Testis (tissue), 3 donors: ENCODE results near the gene MMP24. TPM values are rescaled to one million over a fixed set of nuclear protein-coding genes. Genes with fewer than 3 reads are reported as not detected.
"Not testable (repeated sequence)": the region's sequence is repeated elsewhere in the genome, so short reads cannot be mapped to it uniquely, and the experiment has no call there.

Experiments
- DNase-seq: peaks from one replicate; pipeline ENCODE4 v3.0.0-alpha.2; 2019
- H3K27ac ChIP-seq, 2 donors: fragments of 200-600 bp; sonication (generic); one replicate each; pipeline ENCODE4 v1.5.1; 2019
- H3K27me3 ChIP-seq: fragments of 200-600 bp; sonication (generic); one replicate; pipeline ENCODE4 v1.5.1; 2019
- H3K36me3 ChIP-seq: fragments of 200-600 bp; sonication (generic); one replicate; pipeline ENCODE4 v1.5.1; 2017; ENCODE audit warnings: low read depth; ENCODE audit errors: missing control alignments
- H3K4me1 ChIP-seq: fragments of 200-600 bp; sonication (generic); one replicate; pipeline ENCODE4 v1.5.1; 2019
- H3K4me3 ChIP-seq, 2 donors: fragments of 200-600 bp; sonication (generic); one replicate each; pipeline ENCODE4 v1.5.1; 2017 to 2019
- H3K9me3 ChIP-seq: fragments of 200-600 bp; sonication (generic); one replicate; pipeline ENCODE4 v1.5.1; 2017
- POLR2A ChIP-seq: fragments of 450-650 bp; IDR thresholded peaks from one replicate; pipeline ENCODE4 v1.6.1; 2017; ENCODE audit warnings: antibody characterized with exemption, mild to moderate bottlenecking, moderate library complexity
- WGBS, 2 donors: methylation state at CpG; one replicate each; pipeline ENCODE4 v1.1.5; 2018; 5-methylcytosine and 5-hydroxymethylcytosine counted together
- intact Hi-C: fragments of 100-400 bp; cut with DNase I; formaldehyde crosslinking; loops from one replicate; pipeline ENCODE4 v1.15.1; 2023; ENCODE audit warnings: low total_unique reads
- polyA plus RNA-seq: library from polyadenylated mRNA; stranded (reverse); fragments of 350-450 nt; fragmentation: Illumina TruSeq; extraction: RNeasy Lipid Tissue Mini Kit (QIAGEN cat#74804); gene quantifications from one replicate; pipeline ENCODE4 v1.2.3, GENCODE V29; 2014; ENCODE audit warnings: low read depth, low replicate concordance; ENCODE audit not compliant: insufficient read depth
- total RNA-seq, 2 donors: library from RNA; depleted of rRNA; stranded (reverse); fragments of >200 nt; gene quantifications; one replicate each; pipeline ENCODE4 v1.2.3, GENCODE V29; 2016
- TF ChIP-seq, protein P1 (sequence below), 3 experiments: fragments of 450-650 bp in 2 of 3; fragments of 200-600 bp in 1 of 3; sonication (generic) in 1 of 3; IDR thresholded peaks; one replicate each; pipeline ENCODE4 v1.5.1; 2016 to 2019; ENCODE audit warnings: antibody characterized with exemption in 3 of 3, mild to moderate bottlenecking in 2 of 3, moderate library complexity in 1 of 3

MMP24 gene
- total and polyA plus RNA-seq, 3 donors from 2014 or later = 1.1 to 2.2 (median 1.1) TPM

DNA sequence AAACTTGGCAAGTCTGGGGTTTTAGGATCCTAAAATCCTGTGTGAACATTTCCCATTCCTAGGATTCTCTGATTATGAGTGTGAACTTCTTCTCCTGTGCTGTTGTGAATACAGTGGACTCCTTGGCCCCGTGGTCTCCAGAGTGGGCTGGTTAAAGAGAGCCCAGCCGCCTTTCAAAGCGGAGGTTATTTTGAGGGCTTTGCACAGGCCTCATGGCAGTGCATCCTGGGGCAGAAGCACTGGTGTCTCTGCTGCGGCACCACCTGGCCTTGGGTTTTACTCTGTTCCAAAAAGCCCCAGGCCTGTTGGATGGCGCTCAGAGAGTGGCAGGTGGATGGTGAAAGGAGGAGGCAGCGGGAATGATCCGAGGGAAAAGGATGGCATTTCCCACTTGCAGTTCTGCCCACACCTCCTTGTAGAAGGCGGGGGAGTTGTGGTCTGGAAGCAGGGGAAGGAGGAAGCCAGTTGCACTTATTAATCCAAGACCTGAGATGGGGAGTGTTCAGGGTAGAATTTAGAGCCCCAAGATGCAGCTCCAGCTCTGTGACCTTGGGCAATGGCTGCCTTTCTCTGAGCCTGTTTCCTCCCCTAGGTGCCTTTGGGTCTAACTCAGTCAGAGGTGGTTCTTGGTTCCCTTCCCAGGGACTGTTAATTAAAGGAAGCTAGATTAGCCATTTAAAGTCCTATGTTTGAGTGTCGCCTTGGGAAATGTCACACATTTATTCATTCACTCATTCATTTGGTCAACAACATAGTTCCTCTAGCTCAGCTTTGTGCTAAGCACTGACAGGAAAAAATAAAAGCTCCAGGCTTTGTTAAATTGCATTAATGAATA lies 22.4 kb downstream of the MMP24 start:
- Histone ChIP-seq H3K4me1 (no peaks in the 10 kb centered on the region), H3K27me3 (no peaks in the 10 kb centered on the region), H3K4me3 (no peak overlapping the region), H3K9me3 (no peaks in the 10 kb centered on the region), H3K36me3 (no peaks in the 10 kb centered on the region), H3K27ac (no peak overlapping the region)
- DNase-seq = no peak
- intact Hi-C loops = no loop called here
- TF ChIP-seq, protein P1, sequence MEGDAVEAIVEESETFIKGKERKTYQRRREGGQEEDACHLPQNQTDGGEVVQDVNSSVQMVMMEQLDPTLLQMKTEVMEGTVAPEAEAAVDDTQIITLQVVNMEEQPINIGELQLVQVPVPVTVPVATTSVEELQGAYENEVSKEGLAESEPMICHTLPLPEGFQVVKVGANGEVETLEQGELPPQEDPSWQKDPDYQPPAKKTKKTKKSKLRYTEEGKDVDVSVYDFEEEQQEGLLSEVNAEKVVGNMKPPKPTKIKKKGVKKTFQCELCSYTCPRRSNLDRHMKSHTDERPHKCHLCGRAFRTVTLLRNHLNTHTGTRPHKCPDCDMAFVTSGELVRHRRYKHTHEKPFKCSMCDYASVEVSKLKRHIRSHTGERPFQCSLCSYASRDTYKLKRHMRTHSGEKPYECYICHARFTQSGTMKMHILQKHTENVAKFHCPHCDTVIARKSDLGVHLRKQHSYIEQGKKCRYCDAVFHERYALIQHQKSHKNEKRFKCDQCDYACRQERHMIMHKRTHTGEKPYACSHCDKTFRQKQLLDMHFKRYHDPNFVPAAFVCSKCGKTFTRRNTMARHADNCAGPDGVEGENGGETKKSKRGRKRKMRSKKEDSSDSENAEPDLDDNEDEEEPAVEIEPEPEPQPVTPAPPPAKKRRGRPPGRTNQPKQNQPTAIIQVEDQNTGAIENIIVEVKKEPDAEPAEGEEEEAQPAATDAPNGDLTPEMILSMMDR (IDR thresholded peaks at IDR 0.05) = no peak
- TF ChIP-seq POLR2A = no peak
- WGBS, 2 donors = 77 to 79% methylated on average over 9 of the region's 9 CpGs

GRCh38 chr20:35251613-35251940 lies 25.1 kb downstream of the MMP24 start:
- no peak overlapping the region for H3K27ac ChIP-seq
- no peak for DNase-seq
- H3K36me3 ChIP-seq = no peaks in the 10 kb centered on the region
- no peaks in the 10 kb centered on the region for H3K9me3 ChIP-seq
- TF ChIP-seq POLR2A = no peak
- TF ChIP-seq, protein P1 (IDR thresholded peaks at IDR 0.05) = no peak
- no peaks in the 10 kb centered on the region for H3K4me1 ChIP-seq
- H3K27me3 ChIP-seq = no peaks in the 10 kb centered on the region
- intact Hi-C loops = no loop called here
- whole genome bisulfite sequencing, 2 donors = 88 to 94% methylated on average over 2 of the region's 2 CpGs
- H3K4me3 ChIP-seq = no peak overlapping the region

DNA sequence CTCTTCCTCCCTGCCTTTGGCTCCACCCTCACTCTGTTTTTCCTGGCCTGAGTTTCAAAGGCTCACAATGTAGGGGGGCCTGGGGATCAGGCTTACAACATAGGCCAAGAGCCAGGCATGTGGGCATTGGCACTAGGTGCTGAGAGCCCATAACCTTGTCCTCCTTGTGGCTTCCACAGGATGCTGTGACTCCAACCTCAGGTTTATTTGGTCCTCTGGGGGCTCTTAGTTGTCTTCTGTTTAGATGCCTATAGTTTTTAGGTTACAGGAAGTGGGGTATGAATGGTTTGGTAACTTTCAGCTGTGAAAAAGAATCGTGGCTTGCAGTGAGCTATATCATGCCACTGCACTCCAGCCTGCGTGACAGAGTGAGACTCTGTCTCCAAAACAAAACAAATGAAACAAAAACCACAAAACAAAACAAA lies 25.6 kb downstream of the MMP24 start:
- no peak for DNase-seq
- Histone ChIP-seq H3K4me3 (no peak overlapping the region), H3K27me3 (no peaks in the 10 kb centered on the region), H3K27ac (no peak overlapping the region), H3K36me3 (no peaks in the 10 kb centered on the region), H3K9me3 (no peaks in the 10 kb centered on the region), H3K4me1 (no peaks in the 10 kb centered on the region)
- intact Hi-C loops = no loop called here
- no peak for TF ChIP-seq POLR2A
- TF ChIP-seq, protein P1 (IDR thresholded peaks at IDR 0.05) = no peak
- 78 to 80% methylated on average over 2 of the region's 2 CpGs for WGBS, 2 donors

GRCh38 chr20:35252598-35252997 lies 26.1 kb downstream of the MMP24 start:
- H3K27me3 ChIP-seq, H3K9me3 ChIP-seq, H3K36me3 ChIP-seq, H3K4me1 ChIP-seq, H3K4me3 ChIP-seq, intact Hi-C loops, H3K27ac ChIP-seq, DNase-seq: not testable (repeated sequence)
- WGBS, 2 donors = 100% methylated on average over 1 of the region's 2 CpGs; no CpG with 5 or more reads in 1 of the 2 donors

GRCh38 chr20:35253010-35253409 lies 26.5 kb downstream of the MMP24 start:
- Histone ChIP-seq H3K4me1 (no peaks in the 10 kb centered on the region), H3K9me3 (no peaks in the 10 kb centered on the region), H3K4me3 (no peak overlapping the region), H3K27me3 (no peaks in the 10 kb centered on the region), H3K36me3 (no peaks in the 10 kb centered on the region), H3K27ac (no peak overlapping the region)
- intact Hi-C loops = no loop called here
- 54 to 76% methylated on average over 2 to 3 of the region's 3 CpGs for WGBS, 2 donors
- TF ChIP-seq, protein P1 (IDR thresholded peaks at IDR 0.05) = no peak
- no peak for TF ChIP-seq POLR2A
- DNase-seq = no peak
